Smooth muscle cell (in vitro differentiated cells): ENCODE data around the gene LRFN2. TPM values are rescaled to one million over a fixed set of nuclear protein-coding genes. Genes with fewer than 3 reads are reported as not detected.

Source experiments
- DNase-seq: peaks from one replicate; lab custom pipeline; 2025; ENCODE audit not compliant: unreplicated experiment; lab: John Stamatoyannopoulos, UW
- H2AFZ ChIP-seq: fragments of 200-600 bp; sonication (generic); 2 replicates; pipeline ENCODE4 v1.6.0; 2016; ENCODE audit warnings: antibody characterized with exemption, low read depth, mild to moderate bottlenecking
- H3F3A ChIP-seq: fragments of 200-600 bp; sonication (generic); 2 replicates; pipeline ENCODE4 v1.6.0; 2017; ENCODE audit warnings: antibody characterized with exemption, low read depth
- H3K27ac ChIP-seq: fragments of 200-600 bp; sonication (generic); 2 replicates; pipeline ENCODE4 v1.5.1; 2016; ENCODE audit warnings: low read depth, mild to moderate bottlenecking
- H3K27me3 ChIP-seq: fragments of 200-600 bp; sonication (generic); 2 replicates; pipeline ENCODE4 v1.6.1; 2016; ENCODE audit warnings: low read depth, mild to moderate bottlenecking
- H3K36me3 ChIP-seq: fragments of 200-600 bp; sonication (generic); 2 replicates; pipeline ENCODE4 v1.5.1; 2016; ENCODE audit warnings: low read depth
- H3K4me1 ChIP-seq: fragments of 200-600 bp; sonication (generic); 2 replicates; pipeline ENCODE4 v1.5.1; 2016; ENCODE audit warnings: low read depth
- H3K4me2 ChIP-seq: fragments of 200-600 bp; sonication (generic); 2 replicates; pipeline ENCODE4 v1.6.0; 2016; ENCODE audit warnings: mild to moderate bottlenecking
- H3K4me3 ChIP-seq: fragments of 200-600 bp; sonication (generic); 2 replicates; pipeline ENCODE4 v1.5.1; 2016; ENCODE audit warnings: mild to moderate bottlenecking
- H3K79me2 ChIP-seq: fragments of 200-600 bp; sonication (generic); 2 replicates; pipeline ENCODE4 v1.6.0; 2016; ENCODE audit warnings: low read depth, mild to moderate bottlenecking
- H3K9ac ChIP-seq: fragments of 200-600 bp; sonication (generic); 2 replicates; pipeline ENCODE4 v1.6.0; 2016; ENCODE audit warnings: low read depth
- H3K9me3 ChIP-seq: fragments of 200-600 bp; sonication (generic); replicated peaks from 2 replicates; pipeline ENCODE4 v1.5.1; 2016; ENCODE audit warnings: low read depth
- H4K20me1 ChIP-seq: fragments of 200-600 bp; sonication (generic); 2 replicates; pipeline ENCODE4 v1.6.0; 2016; ENCODE audit warnings: low read depth
- CTCF ChIP-seq: fragments of 200-600 bp; sonication (generic); IDR thresholded peaks from 2 replicates; pipeline ENCODE4 v1.5.1; 2017; ENCODE audit warnings: borderline replicate concordance, mild to moderate bottlenecking, antibody characterized with exemption; ENCODE audit not compliant: insufficient read depth, poor library complexity, severe bottlenecking
- WGBS: methylation state at CpG from one replicate; pipeline ENCODE4 v1.1.7; 2016; ENCODE audit warnings: low lambda C conversion rate; 5-methylcytosine and 5-hydroxymethylcytosine counted together
- polyA plus RNA-seq: library from polyadenylated mRNA; unstranded; fragments of >200 nt; fragmentation: Nextera tagmentation; extraction: Ambion mirVana; gene quantifications from 2 replicates; pipeline ENCODE4 v1.2.1, GENCODE V29; 2016
- total RNA-seq: library from RNA; depleted of rRNA; stranded (reverse); fragments of >200 nt; gene quantifications from 2 replicates; pipeline ENCODE4 v1.2.3, GENCODE V29; 2014

Gene LRFN2
- total and polyA plus RNA-seq, 2 experiments from 2014 or later: 0.04 to 0.57 TPM

- Histone ChIP-seq H3K79me2 (no peaks in the 10 kb centered on the region), H3K4me2 (no peak overlapping the region), H4K20me1 (no peaks in the 10 kb centered on the region), H3K4me3 (no peak overlapping the region), H3K4me1 (peaks cover 2% of the 10 kb centered on the region), H2AFZ (no peak overlapping the region), H3K27ac (no peak overlapping the region), H3K9ac (no peak overlapping the region), H3K9me3 (no peaks in the 10 kb centered on the region), H3K27me3 (peaks cover 73% of the 10 kb centered on the region), H3K36me3 (no peaks in the 10 kb centered on the region), H3F3A (no peaks in the 10 kb centered on the region)
- DNase-seq: no peak
- WGBS: 59% methylated on average over 2 of the region's 2 CpGs
- no peak for TF ChIP-seq CTCF
Observed at GRCh38 chr6:40584741-40585140, 2.4 kb downstream of the LRFN2 start.

GRCh38 chr6:40583709-40584108 is 3.5 kb downstream of the LRFN2 start:
- H3K9ac ChIP-seq: no peak overlapping the region
- H3K27me3 ChIP-seq: peaks cover 70% of the 10 kb centered on the region
- H3K36me3 ChIP-seq: no peaks in the 10 kb centered on the region
- H3K9me3 ChIP-seq: no peaks in the 10 kb centered on the region
- 84% methylated on average over 3 of the region's 3 CpGs for WGBS
- H3K4me2 ChIP-seq: no peak overlapping the region
- H3F3A ChIP-seq: no peaks in the 10 kb centered on the region
- no peaks in the 10 kb centered on the region for H4K20me1 ChIP-seq
- H3K79me2 ChIP-seq: no peaks in the 10 kb centered on the region
- H3K4me1 ChIP-seq: peaks cover 2% of the 10 kb centered on the region
- H3K4me3 ChIP-seq: no peak overlapping the region
- no peak overlapping the region for H2AFZ ChIP-seq
- no peak overlapping the region for H3K27ac ChIP-seq
- no peak for DNase-seq
- TF ChIP-seq CTCF: no peak

GRCh38 chr6:40582892-40583291 is 4.3 kb downstream of the LRFN2 start:
- Histone ChIP-seq H3K4me2 (no peak overlapping the region), H3F3A (no peaks in the 10 kb centered on the region), H3K9me3 (no peaks in the 10 kb centered on the region), H4K20me1 (no peaks in the 10 kb centered on the region), H3K27ac (no peak overlapping the region), H3K27me3 (peaks cover 66% of the 10 kb centered on the region), H3K36me3 (no peaks in the 10 kb centered on the region), H3K4me1 (peaks cover 2% of the 10 kb centered on the region), H2AFZ (no peak overlapping the region), H3K9ac (no peak overlapping the region), H3K4me3 (no peak overlapping the region), H3K79me2 (no peaks in the 10 kb centered on the region)
- no peak for DNase-seq
- no peak for TF ChIP-seq CTCF
- 53% methylated on average over 3 of the region's 3 CpGs for WGBS

- Histone ChIP-seq H3K27me3 (peaks cover 29% of the 10 kb centered on the region), H2AFZ (no peak overlapping the region)
- no peak for DNase-seq
Observed at GRCh38 chr6:40579101-40579500, 8.1 kb downstream of the LRFN2 start.

More at GRCh38 chr6:40579101-40579500, 8.1 kb downstream of the LRFN2 start:
- WGBS: 96% methylated on average over 3 of the region's 3 CpGs
- Histone ChIP-seq H3K9ac (no peak overlapping the region), H3K4me1 (no peaks in the 10 kb centered on the region), H4K20me1 (no peaks in the 10 kb centered on the region), H3K79me2 (no peaks in the 10 kb centered on the region), H3K36me3 (no peaks in the 10 kb centered on the region), H3K4me3 (no peak overlapping the region), H3F3A (no peaks in the 10 kb centered on the region), H3K9me3 (no peaks in the 10 kb centered on the region), H3K4me2 (no peak overlapping the region), H3K27ac (no peak overlapping the region)
- TF ChIP-seq CTCF: no peak
